ENCODE results near the gene DENND2A.

GRCh38 chr7:140570120-140570519, 70.5 kb downstream of the DENND2A start:
- no peak for TF ChIP-seq CTCF (IDR thresholded peaks at IDR 0.05)
- no peak for TF ChIP-seq POLR2A (IDR thresholded peaks at IDR 0.05)
